Stomach smooth muscle (tissue), 2 donors: ENCODE data around the gene CCNY.
"Not testable (repeated sequence)": the region's sequence is repeated elsewhere in the genome, so short reads cannot be mapped to it uniquely, and the experiment has no call there.

ENCODE experiments used
- H3K27ac ChIP-seq: one replicate; pipeline ENCODE4 v1.7.0; 2013; ENCODE audit warnings: mild to moderate bottlenecking, low read length, inconsistent platforms
- H3K27me3 ChIP-seq, 2 donors: one replicate each; pipeline ENCODE4 v1.7.0; 2013; ENCODE audit warnings: low read length in 2 of 2; ENCODE audit not compliant: insufficient read depth in 2 of 2, control insufficient read depth in 1 of 2
- H3K36me3 ChIP-seq, 2 donors: one replicate each; pipeline ENCODE4 v1.7.0; 2013; ENCODE audit warnings: low read length in 2 of 2; ENCODE audit not compliant: control insufficient read depth in 2 of 2, insufficient read depth in 2 of 2
- H3K4me1 ChIP-seq: one replicate; pipeline ENCODE4 v1.7.0; 2013; ENCODE audit warnings: low read length; ENCODE audit not compliant: control insufficient read depth, insufficient read depth
- H3K4me3 ChIP-seq, 2 donors: one replicate each; pipeline ENCODE4 v1.7.0; 2013; ENCODE audit warnings: low read length in 2 of 2
- H3K9ac ChIP-seq, 2 donors: one replicate each; pipeline ENCODE4 v1.7.0; 2013; ENCODE audit warnings: low read length in 2 of 2, mild to moderate bottlenecking in 1 of 2
- H3K9me3 ChIP-seq, 2 donors: one replicate each; pipeline ENCODE4 v1.7.0; 2013; ENCODE audit warnings: low read length in 2 of 2; ENCODE audit not compliant: control insufficient read depth in 2 of 2
- donor health status: healthy.
- donor health status: Pancreatic carcinoma.

CCNY gene

GRCh38 chr10:35523670-35524225, 187.4 kb downstream of the CCNY start:
- Histone ChIP-seq H3K4me1 (no peaks in the 10 kb centered on the region), H3K9me3 (no peaks in the 10 kb centered on the region)

GRCh38 chr10:35526746-35527145, 190.4 kb downstream of the CCNY start:
- Histone ChIP-seq H3K27me3 (no peaks in the 10 kb centered on the region), H3K9me3 (no peaks in the 10 kb centered on the region), H3K4me3 (no peak overlapping the region), H3K27ac (no peak overlapping the region), H3K36me3 (peaks cover 11 to 12% of the 10 kb centered on the region in 2 donors), H3K4me1 (no peaks in the 10 kb centered on the region), H3K9ac (no peak overlapping the region)

More at GRCh38 chr10:35523670-35524225, 187.4 kb downstream of the CCNY start:
- H3K9ac ChIP-seq: no peak overlapping the region
- H3K4me3 ChIP-seq: no peak overlapping the region
- no peak overlapping the region for H3K27ac ChIP-seq
- no peaks in the 10 kb centered on the region for H3K27me3 ChIP-seq
- peaks cover 0 to 2% of the 10 kb centered on the region in 2 donors for H3K36me3 ChIP-seq

GRCh38 chr10:35532141-35532540, 195.8 kb downstream of the CCNY start:
- Histone ChIP-seq H3K9me3 (no peaks in the 10 kb centered on the region), H3K27ac (no peak overlapping the region), H3K4me3 (no peak overlapping the region), H3K9ac (no peak overlapping the region), H3K27me3 (no peaks in the 10 kb centered on the region), H3K36me3 (peaks cover 24 to 39% of the 10 kb centered on the region in 2 donors), H3K4me1 (no peaks in the 10 kb centered on the region)

- peaks cover 24 to 39% of the 10 kb centered on the region in 2 donors for H3K36me3 ChIP-seq
Measured at GRCh38 chr10:35533565-35533964, 197.3 kb downstream of the CCNY start.

GRCh38 chr10:35535136-35535535, 198.8 kb downstream of the CCNY start:
- no peaks in the 10 kb centered on the region for H3K4me1 ChIP-seq
- H3K27ac ChIP-seq: no peak overlapping the region
- no peak overlapping the region for H3K4me3 ChIP-seq
- no peaks in the 10 kb centered on the region for H3K9me3 ChIP-seq
- H3K36me3 ChIP-seq: peaks cover 23 to 37% of the 10 kb centered on the region in 2 donors
- no peaks in the 10 kb centered on the region for H3K27me3 ChIP-seq
- H3K9ac ChIP-seq: no peak overlapping the region

More at GRCh38 chr10:35533565-35533964, 197.3 kb downstream of the CCNY start:
- Histone ChIP-seq H3K27me3 (no peaks in the 10 kb centered on the region), H3K4me1 (no peaks in the 10 kb centered on the region), H3K9ac (no peak overlapping the region), H3K9me3 (no peaks in the 10 kb centered on the region), H3K27ac (no peak overlapping the region), H3K4me3 (no peak overlapping the region)

GRCh38 chr10:35536789-35537188, 200.5 kb downstream of the CCNY start:
- Histone ChIP-seq H3K9me3 (no peaks in the 10 kb centered on the region), H3K27ac (no peak overlapping the region), H3K4me1 (no peaks in the 10 kb centered on the region), H3K36me3 (peaks cover 12 to 28% of the 10 kb centered on the region in 2 donors), H3K9ac (no peak overlapping the region), H3K27me3 (no peaks in the 10 kb centered on the region), H3K4me3 (no peak overlapping the region)

DNA sequence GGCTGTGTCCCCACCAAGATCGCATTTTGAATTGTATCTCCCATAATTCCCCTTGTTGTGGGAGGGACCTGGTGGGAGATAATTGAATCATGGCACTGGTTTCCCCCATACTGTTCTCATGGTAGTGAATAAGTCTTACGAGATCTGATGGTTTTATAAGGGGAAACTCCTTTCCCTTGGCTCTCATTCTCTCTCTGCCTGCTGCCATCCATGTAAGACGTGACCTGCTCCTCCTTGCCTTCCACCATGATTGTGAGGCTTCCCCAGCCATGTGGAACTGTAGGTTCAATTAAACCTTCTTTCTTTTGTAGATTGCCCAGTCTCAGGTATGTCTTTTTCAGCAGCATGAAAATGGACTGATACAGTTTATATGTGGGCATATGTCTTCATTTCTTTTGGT, 201.6 kb downstream of the CCNY start:
- H3K9me3 ChIP-seq, H3K9ac ChIP-seq, H3K27ac ChIP-seq, H3K4me1 ChIP-seq, H3K27me3 ChIP-seq, H3K4me3 ChIP-seq: not testable (repeated sequence)
- peaks cover 15 to 17% of the 10 kb centered on the region in 2 donors for H3K36me3 ChIP-seq

- Histone ChIP-seq H3K36me3 (peaks cover 9 to 11% of the 10 kb centered on the region in 2 donors), H3K4me3 (no peak overlapping the region), H3K9me3 (no peaks in the 10 kb centered on the region), H3K27me3 (no peaks in the 10 kb centered on the region), H3K27ac (no peak overlapping the region), H3K9ac (no peak overlapping the region), H3K4me1 (no peaks in the 10 kb centered on the region)
Measured at GRCh38 chr10:35540296-35541164, 204.2 kb downstream of the CCNY start.

GRCh38 chr10:35541720-35542119, 205.4 kb downstream of the CCNY start:
- H3K36me3 ChIP-seq: peaks cover 6 to 8% of the 10 kb centered on the region in 2 donors
- H3K27me3 ChIP-seq: no peaks in the 10 kb centered on the region
- H3K9me3 ChIP-seq: no peaks in the 10 kb centered on the region
- no peak overlapping the region for H3K4me3 ChIP-seq
- H3K27ac ChIP-seq: no peak overlapping the region
- H3K4me1 ChIP-seq: no peaks in the 10 kb centered on the region
- no peak overlapping the region for H3K9ac ChIP-seq

GRCh38 chr10:35542303-35542702, 206.0 kb downstream of the CCNY start:
- no peak overlapping the region for H3K9ac ChIP-seq
- no peaks in the 10 kb centered on the region for H3K9me3 ChIP-seq
- peaks cover 6 to 9% of the 10 kb centered on the region in 2 donors for H3K36me3 ChIP-seq
- no peaks in the 10 kb centered on the region for H3K27me3 ChIP-seq
- H3K4me3 ChIP-seq: no peak overlapping the region
- no peak overlapping the region for H3K27ac ChIP-seq
- H3K4me1 ChIP-seq: no peaks in the 10 kb centered on the region
